Pulmonary artery endothelial cell (primary cell): ENCODE results near the gene PBRM1. TPM values are rescaled to one million over a fixed set of nuclear protein-coding genes. Genes with fewer than 3 reads are reported as not detected.
"Not testable (repeated sequence)": the region's sequence is repeated elsewhere in the genome, so short reads cannot be mapped to it uniquely, and the experiment has no call there.

Experiments used
- DNase-seq: peaks from one replicate; pipeline ENCODE4 v3.0.0-alpha.2; 2011; ENCODE audit warnings: low read depth, low spot score
- total RNA-seq: library from RNA; depleted of rRNA; stranded (reverse); fragments of >200 nt; gene quantifications from 2 replicates; pipeline ENCODE4 v1.2.3, GENCODE V29; 2014

Gene PBRM1
- total RNA-seq, 1 donor from 2014 or later = 63.0 TPM

DNA sequence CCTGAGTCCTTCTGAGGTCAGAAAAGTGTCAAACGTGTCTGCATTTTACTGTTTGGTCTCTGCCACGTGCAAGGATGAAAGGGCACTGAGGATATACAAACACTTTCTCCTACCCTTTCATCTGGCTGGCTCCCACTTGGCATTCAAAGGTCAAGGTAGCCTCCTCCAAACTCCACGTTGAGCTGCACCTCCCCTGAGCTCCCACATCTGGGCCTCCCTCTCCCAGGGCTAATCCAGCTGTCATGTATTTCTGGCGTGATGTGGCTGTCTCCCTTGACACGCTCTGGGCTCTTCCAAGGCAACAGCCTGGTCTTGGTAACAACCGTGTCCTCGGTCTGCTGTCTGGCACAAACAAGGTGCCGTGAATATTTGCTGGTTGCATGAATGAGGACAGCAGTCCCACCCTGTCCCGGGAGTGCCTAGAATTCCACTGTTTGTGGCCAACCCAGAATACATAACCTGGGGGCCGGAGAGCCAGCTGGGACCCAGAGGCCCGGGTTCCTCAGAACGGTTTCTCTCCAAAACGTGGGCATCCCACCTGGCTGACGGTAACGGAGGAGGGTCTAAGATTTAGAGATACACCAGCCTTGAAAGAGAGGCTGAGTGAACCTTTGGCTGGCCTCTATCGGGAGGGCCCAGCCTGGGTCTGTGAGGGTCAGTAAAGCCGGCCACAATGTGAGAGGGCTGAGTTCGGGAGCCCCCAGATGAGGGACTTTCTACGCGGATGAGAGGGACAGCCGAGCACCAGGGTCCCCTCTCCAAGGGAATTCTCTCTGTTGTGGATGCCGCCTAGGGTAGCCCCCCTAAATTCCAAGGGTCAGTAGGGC lies 19.1 kb upstream of the PBRM1 start:
- no peak for DNase-seq

DNA sequence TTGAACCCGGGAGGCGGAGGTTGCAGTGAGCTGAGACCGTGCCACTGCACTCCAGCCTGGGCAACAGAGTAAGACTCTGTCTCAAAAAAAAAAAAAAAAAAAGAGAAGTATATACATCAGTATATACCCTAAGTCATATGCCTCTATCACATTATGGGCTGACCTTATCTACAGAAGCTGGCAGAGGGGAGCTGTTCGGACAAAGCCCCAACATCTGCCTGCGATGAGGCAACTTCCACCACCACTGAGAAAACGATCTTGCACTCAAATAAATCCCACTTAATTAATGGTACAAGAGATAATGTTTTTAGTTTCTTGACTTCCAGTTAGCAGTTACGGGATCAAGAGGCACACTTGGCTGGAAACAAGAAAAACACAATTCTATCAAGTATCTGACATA lies 17.6 kb upstream of the PBRM1 start:
- no peak for DNase-seq

DNA sequence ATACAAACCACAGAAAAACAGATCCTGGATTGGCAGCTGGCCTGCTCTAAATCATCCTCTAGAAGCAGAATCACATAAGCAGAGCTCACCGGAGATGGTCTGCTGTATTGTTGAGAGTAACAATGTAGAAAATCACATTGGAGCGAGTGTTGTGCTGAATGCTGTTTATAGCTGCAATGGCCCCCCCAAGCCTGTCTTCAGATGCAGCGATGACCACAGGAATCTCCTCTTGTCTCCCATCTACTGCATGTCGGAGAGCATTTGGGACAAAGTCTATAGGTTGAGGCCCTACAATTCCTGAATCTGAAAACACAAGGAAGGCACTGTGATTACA lies 11.9 kb upstream of the PBRM1 start:
- DNase-seq = no peak

DNA sequence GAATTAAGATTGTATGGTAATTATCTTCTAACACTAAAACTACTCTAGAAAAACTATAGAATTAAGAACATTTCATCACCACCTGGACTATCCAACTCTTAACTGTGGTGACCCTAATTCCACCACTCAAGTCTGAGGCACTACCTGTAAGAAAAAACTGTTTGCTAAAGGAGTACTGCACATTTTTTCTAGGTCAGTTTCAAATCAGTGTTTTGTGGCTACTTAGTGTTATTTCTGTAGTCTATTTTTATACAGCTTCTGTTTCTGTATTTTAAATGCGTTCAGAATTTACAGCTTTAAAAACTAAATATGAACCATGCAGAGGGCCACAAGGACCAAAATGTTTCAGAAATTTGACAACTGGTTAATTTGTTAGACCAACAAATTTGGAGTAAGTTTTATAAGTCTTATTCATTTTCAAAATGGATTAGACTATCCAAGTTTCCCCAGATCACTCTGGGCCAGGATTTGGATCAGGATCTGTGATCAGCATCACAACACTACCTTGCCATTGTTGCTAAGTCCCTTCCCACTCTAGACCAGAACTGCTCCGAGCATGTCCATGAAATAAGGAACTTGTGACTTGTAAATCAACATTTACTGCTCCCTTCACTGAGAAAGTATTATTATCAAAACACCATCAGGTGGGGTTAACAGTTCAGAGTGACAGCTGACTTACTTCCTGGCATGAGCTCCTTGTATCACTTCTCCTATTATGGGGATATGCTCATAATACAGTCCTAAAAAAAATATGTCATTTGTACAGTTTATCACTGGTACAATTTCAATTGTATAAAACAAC lies 11.3 kb upstream of the PBRM1 start:
- no peak for DNase-seq

DNA sequence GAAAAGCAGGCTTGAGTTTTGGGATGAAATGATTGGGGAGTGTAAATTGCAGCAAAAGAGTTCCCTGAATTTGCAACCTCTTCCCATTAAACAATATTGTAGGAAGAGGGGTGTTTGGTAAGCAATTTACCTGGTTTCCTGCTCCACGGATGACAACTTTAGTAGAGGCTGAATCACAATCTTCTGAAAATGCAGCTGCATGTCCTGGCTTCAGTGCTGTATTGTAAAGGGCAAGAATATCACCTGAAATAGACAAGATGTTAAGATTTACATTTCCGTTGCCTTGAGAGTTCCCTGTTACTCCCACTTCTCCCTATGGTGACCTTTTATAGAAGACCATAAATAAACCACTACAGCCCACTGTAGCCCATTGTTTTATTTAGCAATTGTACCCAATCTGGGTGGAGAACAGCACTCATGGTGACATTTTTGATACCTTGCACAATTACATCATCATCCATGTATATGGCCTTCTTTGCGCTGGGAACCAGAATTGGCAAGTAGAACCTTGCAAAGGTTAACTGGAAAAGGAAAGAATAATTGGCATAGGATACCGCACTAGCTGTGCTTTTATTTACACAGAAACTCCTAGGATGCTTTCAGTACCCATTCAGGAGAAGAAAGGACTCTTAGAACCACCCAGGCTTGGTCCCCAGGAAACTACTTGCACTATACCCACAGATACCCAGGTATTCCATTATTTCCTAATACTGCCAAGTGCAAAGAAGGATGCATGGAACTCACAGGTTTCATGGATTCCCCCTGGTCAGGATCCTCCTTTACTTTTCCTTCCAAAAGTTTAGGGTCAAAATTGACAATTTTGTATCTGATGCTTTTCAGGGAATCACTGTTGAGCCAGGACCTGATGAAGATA lies 10.3 kb upstream of the PBRM1 start:
- no peak for DNase-seq

DNA sequence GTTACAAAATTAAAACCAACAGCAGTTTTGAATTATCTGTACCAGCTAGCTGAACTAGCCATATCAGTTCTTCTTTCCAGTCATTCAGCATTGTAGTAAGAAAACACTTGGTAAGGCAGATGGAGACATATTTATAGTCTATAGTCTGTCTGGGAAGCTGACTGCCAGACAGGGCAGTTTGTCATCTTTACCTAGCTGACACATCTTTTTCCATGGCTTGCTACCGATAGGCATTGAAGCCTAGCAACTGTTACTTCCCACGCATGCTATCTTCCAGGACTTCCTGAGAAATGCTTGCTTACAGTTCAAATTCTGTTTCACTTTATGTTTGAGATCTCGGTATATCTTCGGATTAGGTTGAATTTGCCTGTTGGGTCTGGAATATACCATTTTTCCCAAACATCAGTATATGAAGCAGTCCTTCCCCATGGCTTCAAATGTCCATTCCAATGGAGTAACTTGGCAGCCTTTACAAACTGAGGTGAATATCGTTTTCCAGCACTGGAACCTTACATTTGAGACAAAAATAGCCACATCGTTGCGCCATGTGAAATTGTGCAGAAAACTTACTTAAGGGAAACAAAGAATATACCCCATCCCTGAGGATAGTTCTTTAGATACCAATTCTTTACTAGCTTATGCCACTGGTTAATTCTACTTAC lies 8.9 kb upstream of the PBRM1 start:
- no peak for DNase-seq

DNA sequence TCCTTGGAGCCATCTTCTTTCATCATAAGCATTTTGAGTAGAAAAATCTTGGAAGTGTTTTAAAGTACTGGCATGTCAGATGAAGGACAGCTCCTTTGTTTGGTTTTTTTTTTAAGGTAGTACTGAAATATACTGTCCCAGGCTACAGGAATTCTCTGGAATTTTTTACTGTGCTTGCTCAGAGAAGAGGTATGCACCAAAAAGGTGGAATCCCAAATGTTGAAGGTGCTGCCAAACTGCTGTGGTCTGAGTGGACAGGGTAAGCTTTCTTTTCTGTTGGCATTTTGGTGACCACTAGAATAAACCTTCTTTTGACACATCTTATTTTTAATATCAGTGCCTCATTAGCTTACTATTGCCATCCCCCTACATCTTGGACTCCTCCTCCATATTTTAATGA lies 7.4 kb upstream of the PBRM1 start:
- no peak for DNase-seq

DNA sequence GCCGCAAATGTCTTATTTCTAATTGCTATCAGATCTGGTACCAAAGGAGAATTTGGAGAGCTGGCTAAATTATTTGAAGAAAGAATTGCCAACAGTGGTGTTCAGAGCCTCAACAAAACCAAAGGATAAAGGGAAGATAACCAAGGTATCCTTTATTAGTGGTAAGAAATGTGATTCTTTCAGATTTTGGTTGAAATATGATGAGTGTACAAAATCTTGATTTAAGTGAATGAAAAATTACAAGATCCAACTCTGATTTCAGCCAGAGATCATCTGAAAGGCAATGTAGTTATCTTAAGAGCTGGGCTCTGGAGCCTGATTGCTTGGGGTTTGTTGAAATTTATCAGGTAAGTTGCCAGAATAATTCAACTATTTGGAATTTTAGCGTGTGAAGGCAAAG lies 4.8 kb upstream of the PBRM1 start:
- DNase-seq = no peak

DNA sequence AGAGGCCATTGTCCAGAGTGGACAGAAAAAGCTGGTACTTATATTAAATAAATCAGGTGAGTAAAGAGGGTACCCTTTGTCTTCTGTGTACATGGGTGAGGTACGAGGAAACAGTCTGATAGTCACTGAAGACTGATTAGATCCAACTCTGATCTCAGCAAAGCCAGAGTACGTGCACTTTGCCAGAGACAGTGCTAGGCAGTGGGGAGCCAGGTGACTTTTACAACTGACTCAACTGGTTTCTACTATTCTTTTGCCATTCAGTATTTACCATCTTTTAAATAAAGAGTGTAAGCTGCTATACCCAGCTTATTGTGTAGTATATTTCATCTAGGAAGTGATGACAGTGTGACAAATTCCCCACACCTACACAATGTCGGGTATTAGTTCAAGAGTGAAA lies 3.4 kb upstream of the PBRM1 start:
- no peak for DNase-seq

DNA sequence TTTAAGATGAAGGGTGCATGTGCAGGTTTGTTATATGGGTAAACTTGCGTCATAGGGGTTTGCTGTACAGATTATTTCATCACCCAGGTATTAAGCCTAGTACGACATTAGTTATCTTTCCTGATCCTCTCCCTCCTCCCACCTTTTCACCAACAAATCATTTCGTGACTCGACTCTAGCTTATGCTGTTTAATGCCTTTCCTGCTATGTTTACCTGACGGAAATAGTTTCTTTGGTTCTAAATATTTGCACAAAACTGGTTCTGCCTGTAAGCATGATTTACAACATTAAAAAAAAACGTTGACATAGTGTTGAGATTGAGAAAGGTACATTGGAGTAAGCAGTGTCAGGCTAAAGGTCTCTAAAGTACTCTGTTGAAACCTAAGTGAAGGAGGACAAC lies 2.6 kb upstream of the PBRM1 start:
- DNase-seq = no peak

DNA sequence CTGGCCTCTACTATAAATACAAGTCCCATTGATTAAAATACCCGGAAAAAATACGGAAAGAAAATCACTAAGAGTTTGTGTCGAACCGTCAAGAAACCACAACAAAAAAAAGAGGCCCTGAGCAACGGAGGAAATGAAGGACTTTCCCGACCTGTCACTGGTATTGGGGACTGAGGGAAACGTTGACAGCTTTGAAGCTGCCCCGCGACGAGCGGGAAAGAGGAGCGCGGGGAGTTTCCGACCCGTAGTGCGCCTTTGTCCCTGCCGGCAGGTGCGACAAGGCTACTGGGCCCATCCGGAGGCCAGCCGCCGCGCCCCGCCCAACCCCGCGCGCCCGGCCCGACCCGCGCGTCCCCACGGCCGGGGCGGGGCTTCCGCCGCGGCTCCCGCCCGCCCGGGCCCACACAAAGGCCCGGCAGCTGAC lies 416 bp downstream of the PBRM1 start:
- no peak for DNase-seq

DNA sequence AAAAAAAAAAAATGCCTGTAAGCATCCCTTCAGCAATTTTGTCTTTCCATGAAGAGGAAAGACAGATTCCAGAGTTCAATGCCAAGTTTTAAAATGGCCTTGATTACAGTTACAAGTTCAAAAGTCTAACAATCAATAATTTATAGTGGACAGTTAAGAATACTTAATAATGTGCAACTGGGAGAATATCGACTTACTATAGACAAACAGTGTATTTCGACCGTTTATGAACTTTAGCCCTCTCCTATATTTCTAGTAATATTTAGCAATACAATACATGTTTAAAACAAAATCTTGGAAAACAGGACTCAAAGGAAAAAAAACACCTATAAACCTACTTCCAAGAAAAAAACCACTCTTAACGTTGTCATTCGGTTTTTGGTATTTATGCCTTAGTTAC lies 1.5 kb downstream of the PBRM1 start:
- DNase-seq = no peak

DNA sequence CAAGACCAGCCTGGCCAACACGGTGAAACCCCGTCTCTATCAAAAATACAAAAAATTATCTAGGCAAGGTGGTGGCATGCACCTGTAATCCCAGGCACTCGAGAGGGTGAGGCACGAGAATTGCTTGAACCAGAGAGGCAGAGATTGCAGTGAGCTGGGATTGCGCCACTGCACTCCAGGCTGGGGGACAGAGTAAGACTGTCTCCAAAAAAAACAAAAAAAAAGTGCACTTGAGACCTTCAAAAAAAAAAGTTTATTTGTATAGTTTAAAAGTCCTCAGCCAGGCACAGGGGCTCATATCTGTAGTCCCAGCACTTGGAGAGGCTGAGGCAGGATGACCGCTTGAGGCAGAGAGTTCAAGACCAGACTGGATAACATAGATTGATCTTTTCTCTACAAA lies 2.1 kb downstream of the PBRM1 start:
- DNase-seq = no peak

DNA sequence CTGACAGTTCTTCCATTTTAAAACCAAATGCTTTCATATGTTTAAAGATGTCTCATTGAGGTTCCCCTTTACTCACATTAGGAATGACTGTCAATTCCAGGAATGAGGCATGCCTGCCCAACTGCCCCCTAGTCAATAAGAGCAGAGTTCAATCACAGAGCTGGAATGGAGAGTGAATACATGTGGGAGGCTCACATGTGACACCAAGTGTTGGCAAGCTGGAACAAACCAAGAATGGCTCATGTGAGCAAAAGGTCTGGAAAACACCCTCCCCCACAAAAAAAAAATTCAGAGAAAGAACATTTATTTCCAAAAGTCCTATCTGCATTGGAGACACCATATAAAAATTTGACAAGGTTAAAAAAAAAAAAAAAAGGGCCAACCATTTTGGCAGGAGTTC lies 3.7 kb downstream of the PBRM1 start:
- peak; percentile 33 for DNase-seq

DNA sequence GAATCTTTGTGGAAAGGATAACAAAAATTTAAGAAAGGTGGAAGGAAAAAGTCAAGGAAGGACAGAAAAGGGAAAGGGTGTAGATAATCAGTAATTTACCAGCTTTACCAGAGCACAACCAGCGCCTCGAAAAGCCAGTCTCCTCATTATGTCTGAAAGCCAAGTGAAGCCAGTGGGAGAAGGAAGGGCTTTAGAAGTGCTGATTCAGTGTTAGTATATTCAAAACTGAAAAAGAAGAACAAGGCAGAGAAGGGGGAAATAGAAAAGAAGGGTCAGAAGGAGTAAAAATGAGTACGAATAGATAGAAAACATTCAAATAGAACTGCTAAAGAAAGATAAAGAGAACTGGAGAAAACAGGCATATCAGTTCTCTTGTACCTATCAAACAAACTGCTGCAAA lies 4.1 kb downstream of the PBRM1 start:
- DNase-seq = no peak

DNA sequence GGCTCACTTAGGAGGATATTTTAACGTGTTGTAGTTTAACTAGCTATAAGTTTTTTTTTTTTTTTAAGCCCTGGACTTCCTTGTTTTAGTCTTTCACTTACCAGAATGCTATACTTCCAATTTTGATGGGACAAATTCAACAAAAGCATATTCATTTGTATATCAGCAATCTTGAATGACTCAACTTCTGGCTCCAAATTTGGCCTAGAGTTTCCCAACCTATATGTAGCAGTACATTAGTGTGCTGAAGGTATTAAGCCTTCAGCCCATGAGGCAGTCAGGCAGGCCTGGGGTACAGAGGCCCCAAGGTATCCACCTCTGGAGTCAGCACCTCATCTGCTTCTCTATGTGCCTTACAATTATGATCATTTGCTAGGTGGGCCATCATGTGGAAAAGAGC lies 5.9 kb downstream of the PBRM1 start:
- no peak for DNase-seq

DNA sequence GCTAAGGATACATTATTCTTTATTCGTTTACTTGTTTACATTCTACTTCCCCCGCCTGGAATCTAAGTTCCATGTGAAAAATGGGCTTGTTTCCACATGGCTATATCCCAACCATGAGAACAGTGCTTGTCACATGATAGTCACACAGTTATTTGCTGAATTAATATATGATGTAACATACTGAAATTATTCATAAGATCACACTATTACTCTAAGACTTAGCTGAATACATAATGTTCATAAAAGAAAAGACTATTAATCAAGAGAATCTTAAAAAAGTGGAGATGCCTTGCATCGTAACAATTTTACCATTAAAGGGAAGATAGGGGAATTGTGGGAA lies 6.5 kb downstream of the PBRM1 start:
- DNase-seq = no peak

DNA sequence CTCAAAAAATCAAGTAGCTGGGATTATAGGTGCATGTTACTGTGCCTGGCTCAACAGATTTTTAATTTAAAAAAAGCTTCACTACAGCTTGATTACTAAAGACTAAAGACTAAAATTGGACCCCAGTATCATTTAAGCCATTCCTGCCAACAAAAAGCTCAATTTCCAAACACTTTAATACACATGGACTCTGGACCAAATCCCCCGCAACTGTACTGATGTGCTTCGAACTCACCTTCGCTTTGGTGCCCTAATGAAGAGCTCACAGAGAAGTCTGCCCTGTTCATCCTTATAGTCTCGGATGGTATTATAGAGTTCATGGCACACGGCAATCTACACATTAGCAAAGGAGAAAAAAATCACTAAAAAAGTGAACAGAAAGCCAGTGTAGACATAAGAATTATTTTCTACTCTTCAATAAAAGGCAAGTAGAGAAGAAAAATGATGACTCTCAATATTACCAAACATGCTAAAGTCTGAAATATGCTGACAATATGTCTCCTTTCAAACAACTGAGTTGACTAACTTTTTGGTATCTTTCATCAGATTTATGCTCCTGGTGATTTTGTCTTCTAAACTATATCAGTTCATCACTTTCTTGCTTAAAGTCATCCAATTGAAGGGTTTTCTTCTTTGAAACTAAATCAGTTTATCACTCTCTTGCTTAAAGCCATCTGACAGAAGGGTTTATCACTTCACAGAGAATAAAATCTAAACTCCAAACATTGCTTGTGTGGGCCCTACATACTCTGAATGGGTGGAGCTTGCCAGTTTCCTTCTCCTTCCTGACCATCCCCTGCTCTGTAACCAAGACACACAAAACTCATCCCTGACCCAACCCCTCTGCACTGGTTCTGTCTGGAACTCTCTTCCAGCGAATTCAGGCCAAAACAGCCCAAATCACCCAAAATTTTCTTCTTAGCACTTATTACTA lies 7.2 kb downstream of the PBRM1 start:
- no peak for DNase-seq

DNA sequence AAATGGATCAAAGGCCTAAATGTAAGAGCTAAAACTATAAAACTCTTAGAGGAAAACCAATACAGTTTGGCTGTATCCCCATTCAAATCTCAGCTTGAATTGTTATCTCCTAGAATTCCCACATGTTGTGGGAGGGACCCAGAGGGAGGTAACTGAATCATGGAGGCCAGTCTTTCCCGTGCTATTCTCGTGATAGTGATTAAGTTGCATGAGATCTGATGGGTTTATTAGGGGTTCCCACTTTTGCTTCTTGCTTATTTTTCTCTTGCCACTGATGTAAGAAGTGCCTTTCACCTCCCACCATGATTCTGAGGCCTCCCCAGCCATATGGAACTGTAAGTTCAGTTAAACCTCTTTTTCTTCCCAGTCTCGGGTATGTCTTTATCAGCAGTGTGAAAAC lies 9.5 kb downstream of the PBRM1 start:
- not testable (repeated sequence) for DNase-seq

DNA sequence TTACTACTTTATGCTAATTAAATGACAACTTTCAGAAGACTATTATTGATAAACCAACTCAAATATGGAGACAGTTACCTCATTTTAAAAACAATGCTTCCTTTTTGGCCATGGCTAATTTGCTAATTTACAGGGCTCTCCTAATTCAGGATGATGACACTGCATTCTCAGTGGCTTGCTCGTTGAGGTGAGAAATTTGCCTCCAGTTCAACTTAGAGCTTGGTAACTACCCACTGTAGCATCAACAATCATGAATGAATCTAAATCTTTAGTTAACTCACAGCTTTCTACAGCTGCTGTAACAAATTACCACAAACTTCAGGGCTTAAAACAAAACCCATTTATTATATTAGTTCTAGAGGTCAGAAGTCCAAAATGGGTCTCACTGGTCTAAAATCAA lies 14.0 kb downstream of the PBRM1 start:
- no peak for DNase-seq
